ENCODE data around the gene FBXL12. TPM values are rescaled to one million over a fixed set of nuclear protein-coding genes. Genes with fewer than 3 reads are reported as not detected.

Gene FBXL12
- total and polyA plus RNA-seq, 2 of the 4 experiments (the other 2 are of a cell fraction) = 8.1 to 42.6 TPM

GRCh38 chr19:9811139-9811538 is 7.7 kb downstream of the FBXL12 start:
- no peaks in the 10 kb centered on the region for H3K9me3 ChIP-seq (ENCODE audit: control insufficient read depth, insufficient read depth, low read length)
- H3K18ac ChIP-seq (ENCODE audit: low read depth, low read length) = no peak overlapping the region
- no peak overlapping the region for H2AK5ac ChIP-seq (ENCODE audit: low read depth, low read length)
- CTCF ChIA-PET = no interaction called here
- intact Hi-C loops (cut with micrococcal nuclease) (no loop called here), in situ Hi-C loops (cut with MboI; ENCODE audit: low sequenced_read_pairs) (no loop called here), dilution Hi-C loops (cut with HindIII; ENCODE audit: low sequenced_read_pairs, unreplicated experiment) (no loop called here)
- no peak overlapping the region for H2BK20ac ChIP-seq (ENCODE audit: low read depth, low read length)
- no peak for DNase-seq
- no peak overlapping the region for H3K4me3 ChIP-seq (ENCODE audit: insufficient read depth, low read depth, low read length)
- H3K9ac ChIP-seq (ENCODE audit: low read depth, low read length) = no peak overlapping the region
- H4K20me1 ChIP-seq (ENCODE audit: insufficient read depth, low read length) = no peaks in the 10 kb centered on the region; the same call in 1 of the 2 replicates
- no peak overlapping the region for H3K4ac ChIP-seq (ENCODE audit: low read depth, low read length)
- H3K23ac ChIP-seq (ENCODE audit: low read depth, low read length) = no peak overlapping the region
- ATAC-seq (ENCODE audit: low read depth) = no peak
- no peak overlapping the region for H3K14ac ChIP-seq (replicated peaks; ENCODE audit: low read depth, low read length)
- no peak overlapping the region for H2AK9ac ChIP-seq (replicated peaks; ENCODE audit: low read depth, low read length, poor library complexity)
- H3K79me1 ChIP-seq (ENCODE audit: low read depth in 1 of 2, low read length in 2 of 2) = peaks cover 3 to 5% of the 10 kb centered on the region in 2 experiments; a peak in 3 of 4 replicates
- H3K27me3 ChIP-seq (ENCODE audit: control insufficient read depth, insufficient read depth, low read length) = no peaks in the 10 kb centered on the region
- peaks cover 46% of the 10 kb centered on the region for H3K36me3 ChIP-seq (ENCODE audit: control insufficient read depth, insufficient read depth, low read length)
- no peak overlapping the region for H4K91ac ChIP-seq (ENCODE audit: insufficient read depth, low read depth, low read length)
- TF ChIP-seq USF2 (IDR thresholded peaks at IDR 0.05; ENCODE audit: low read depth, low read length) (no peak), RAD21 (IDR thresholded peaks at IDR 0.05; ENCODE audit: low read length) (no peak), FOS (IDR thresholded peaks at IDR 0.05; ENCODE audit: low read depth, low read length) (no peak), CEBPB (IDR thresholded peaks at IDR 0.05; ENCODE audit: low read depth, low read length) (no peak)
- 95% methylated on average over 21 of the region's 21 CpGs; no CpG with 5 or more reads in 1 of the 2 experiments for WGBS, 2 experiments (ENCODE audit: extremely low coverage in 2 of 2, insufficient read length in 1 of 2)
- H3K27ac ChIP-seq (ENCODE audit: insufficient read depth, low read length) = no peak overlapping the region
- H3K4me1 ChIP-seq (ENCODE audit: control insufficient read depth, insufficient read depth, low read length) = no peaks in the 10 kb centered on the region
- no peak overlapping the region for H2BK120ac ChIP-seq (ENCODE audit: low read depth, low read length)
- no TSS peak for BruUV-seq (replicated peaks)
- no peaks in the 10 kb centered on the region for H3K9me1 ChIP-seq (ENCODE audit: insufficient read depth, low read length)
- H2BK5ac ChIP-seq (ENCODE audit: low read depth, low read length, poor library complexity, severe bottlenecking) = no peak overlapping the region
- no peak overlapping the region for H2AFZ ChIP-seq (replicated peaks; ENCODE audit: low read length, poor library complexity)
- no peak overlapping the region for H3K56ac ChIP-seq (ENCODE audit: extremely low read depth, insufficient read depth, low read length)
- no peak overlapping the region for H4K8ac ChIP-seq (ENCODE audit: low read depth in 2 of 2, low read length in 2 of 2)
- H4K5ac ChIP-seq (ENCODE audit: low read depth, low read length) = no peak overlapping the region
- no peak overlapping the region for H3K4me2 ChIP-seq (ENCODE audit: low read depth, low read length)
- no peak overlapping the region for H2BK15ac ChIP-seq (ENCODE audit: low read depth, low read length)
- POLR2A ChIA-PET (ENCODE audit: unreplicated experiment) = interaction anchor here (0.6 kb wide), 1 partner anchor 13 kb away, joined by 4 read pairs; no protein-coding TSS in a partner anchor
